HFF-Myc (cell line): ENCODE measurements around the gene TBCD.

Experiments
- DNase-seq: peaks from one replicate; pipeline ENCODE4 v3.0.0-alpha.2; 2011; ENCODE audit warnings: low read depth; ENCODE audit errors: extremely low read depth
- H3K4me3 ChIP-seq: replicated peaks from 2 replicates; pipeline ENCODE4 v1.5.1; 2011; ENCODE audit warnings: low read depth, mild to moderate bottlenecking, control low read depth, low read length
- CTCF ChIP-seq: IDR thresholded peaks from 2 replicates; pipeline ENCODE4 v1.5.1; 2012; ENCODE audit warnings: mild to moderate bottlenecking, low read depth, low read length, control low read depth; ENCODE audit errors: missing control alignments

The TBCD gene

GRCh38 chr17:82815790-82816305, 64.0 kb downstream of the TBCD start:
- no peak overlapping the region for H3K4me3 ChIP-seq
- TF ChIP-seq CTCF = no peak
- DNase-seq = no peak

DNA sequence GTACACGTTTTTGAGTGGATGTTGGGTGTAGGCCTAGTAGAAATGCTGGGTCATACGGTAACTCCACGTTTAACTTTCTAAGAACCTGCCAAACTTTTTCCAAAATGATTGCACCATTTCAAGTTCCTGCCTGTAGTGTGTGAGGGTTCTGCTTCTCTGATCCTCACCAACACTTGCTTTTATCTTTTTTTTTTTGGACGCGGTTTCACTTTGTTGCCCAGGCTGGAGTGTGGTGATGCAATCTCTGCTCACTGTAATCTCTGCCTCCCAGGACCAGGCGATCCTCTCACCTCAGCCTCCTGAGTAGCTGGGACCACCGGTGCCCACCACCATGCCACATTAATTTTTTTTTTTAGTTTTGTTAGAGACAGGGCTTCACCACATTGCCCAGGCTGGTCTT, 64.5 kb downstream of the TBCD start:
- no peak for DNase-seq
- TF ChIP-seq CTCF = no peak
- H3K4me3 ChIP-seq = no peak overlapping the region

DNA sequence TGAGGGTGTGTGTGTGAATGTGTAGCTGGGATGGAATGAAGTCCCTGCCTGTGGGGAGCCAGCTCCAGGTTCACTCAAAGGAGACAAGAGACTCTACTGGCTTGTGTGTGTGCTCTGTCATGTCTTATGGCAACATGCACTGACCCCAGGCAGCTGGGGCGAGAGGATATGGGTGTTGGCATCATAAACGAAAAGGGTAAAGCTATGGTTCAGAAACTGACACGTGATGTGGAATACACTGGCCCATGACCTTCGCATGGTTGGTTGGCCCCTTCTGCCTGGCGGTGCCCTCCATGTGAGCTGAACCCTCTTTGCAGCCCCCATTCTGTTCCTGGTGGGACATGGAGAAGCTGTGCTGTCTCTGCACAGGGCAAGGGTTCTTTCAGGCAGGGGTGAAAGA, 66.1 kb downstream of the TBCD start:
- H3K4me3 ChIP-seq = no peak overlapping the region
- no peak for DNase-seq
- no peak for TF ChIP-seq CTCF

DNA sequence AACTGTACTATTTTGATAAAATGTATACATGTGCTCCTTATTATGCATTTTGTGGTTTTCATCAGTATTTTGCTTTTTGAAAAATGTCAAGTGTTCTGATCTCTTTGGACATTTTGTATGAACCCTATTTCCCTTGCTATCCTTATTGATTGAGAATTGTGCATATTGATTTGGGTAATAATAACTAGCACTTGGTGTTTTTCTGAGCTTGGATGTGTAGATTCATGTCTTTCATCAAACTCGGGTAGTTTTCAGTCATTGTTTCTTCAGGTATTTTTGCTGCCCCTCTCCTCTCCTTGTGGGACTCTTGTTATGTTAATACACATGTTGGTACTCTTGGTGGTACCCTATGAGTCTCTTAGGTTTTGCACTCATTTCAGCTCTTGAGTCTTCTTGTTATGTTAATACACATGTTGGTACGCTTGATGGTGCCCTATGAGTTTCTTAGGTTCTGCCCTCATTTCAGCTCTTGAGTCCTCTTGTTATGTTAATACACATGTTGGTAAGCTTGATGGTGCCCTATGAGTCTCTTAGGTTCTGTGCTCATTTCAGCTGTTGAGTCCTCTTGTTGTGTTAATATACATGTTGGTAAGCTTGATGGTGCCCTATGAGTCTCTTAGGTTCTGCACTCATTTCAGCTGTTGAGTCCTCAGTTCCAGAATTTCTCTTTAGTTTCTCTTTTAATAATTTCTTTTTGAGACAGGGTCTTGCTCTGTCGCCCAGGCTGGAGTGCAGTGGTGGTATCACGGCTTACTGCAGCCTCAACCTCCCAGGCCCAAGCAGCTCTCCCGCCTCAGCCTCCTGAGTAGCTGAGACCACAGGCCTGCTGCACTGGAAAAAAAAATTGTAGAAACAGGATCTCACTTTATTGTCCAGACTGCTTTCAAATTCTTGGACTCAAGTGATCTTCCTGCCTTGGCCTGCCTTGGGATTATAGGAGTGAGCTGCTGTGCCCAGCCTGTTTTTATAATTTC, 68.7 kb downstream of the TBCD start:
- no peak for TF ChIP-seq CTCF
- H3K4me3 ChIP-seq = no peak overlapping the region
- no peak for DNase-seq

DNA sequence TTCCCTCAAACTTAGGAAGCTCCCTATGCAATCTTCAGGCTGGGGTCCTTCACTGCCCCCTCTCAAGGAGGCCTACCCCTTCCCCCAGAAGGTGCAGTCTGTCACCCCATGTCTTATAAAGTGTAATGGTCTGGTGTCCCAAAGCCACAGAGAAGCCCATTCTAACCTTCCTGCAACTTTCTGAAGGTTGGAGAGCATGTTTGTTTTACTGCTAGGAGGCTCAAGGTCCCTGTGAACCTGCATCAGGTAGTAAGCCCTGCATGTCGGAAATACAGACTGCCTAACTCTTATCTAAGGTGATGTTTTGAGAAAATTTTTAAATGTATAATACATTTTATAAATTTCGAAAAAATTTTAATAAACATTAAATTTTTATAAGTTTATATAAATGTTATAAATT, 69.7 kb downstream of the TBCD start:
- no peak for DNase-seq
- no peak for TF ChIP-seq CTCF

GRCh38 chr17:82822281-82822680, 70.4 kb downstream of the TBCD start:
- no peak for TF ChIP-seq CTCF
- no peak for DNase-seq
- no peak overlapping the region for H3K4me3 ChIP-seq

More for the DNA sequence above, 69.7 kb downstream of the TBCD start:
- no peak overlapping the region for H3K4me3 ChIP-seq
